A673 (cell line): ENCODE data around the gene KCMF1. TPM values are rescaled to one million over a fixed set of nuclear protein-coding genes. Genes with fewer than 3 reads are reported as not detected.

Experiments used
- BruUV-seq: library from RNA; stranded (reverse); fragments of 400-500 nt; replicated peaks from 2 replicates; lab custom pipeline; 2021; lab: Mats Ljungman, UMichigan
- CTCF ChIA-PET: fragments of 300-600 bp; sonication (Branson Sonifier 250); formaldehyde crosslinking; loops from one replicate; lab custom pipeline; 2022; ENCODE audit warnings: antibody characterized with exemption; lab: Charles Lee
- POLR2A ChIA-PET: fragments of 300-600 bp; sonication (Branson Sonifier 250); formaldehyde crosslinking; loops from one replicate; lab custom pipeline; 2022; ENCODE audit warnings: antibody characterized with exemption; ENCODE audit not compliant: low non-redundant PET; lab: Charles Lee
- DNase-seq: peaks from one replicate; pipeline ENCODE4 v3.0.0-alpha.2; 2015; ENCODE audit warnings: low spot score
- H3K27ac ChIP-seq: fragments of 200-600 bp; sonication (generic); 2 replicates; pipeline ENCODE4 v1.5.1; 2016; ENCODE audit warnings: mixed run types, low read depth, mild to moderate bottlenecking, mixed read lengths, antibody characterized with exemption, low read length; ENCODE audit not compliant: poor library complexity, severe bottlenecking
- H3K27me3 ChIP-seq: fragments of 200-600 bp; sonication (generic); replicated peaks from 2 replicates; pipeline ENCODE4 v1.6.1; 2017; ENCODE audit warnings: mixed run types, low read depth, mild to moderate bottlenecking, mixed read lengths, antibody characterized with exemption, low read length; ENCODE audit not compliant: insufficient read depth, poor library complexity
- H3K36me3 ChIP-seq: fragments of 200-600 bp; sonication (generic); 2 replicates; pipeline ENCODE4 v1.6.1; 2016; ENCODE audit warnings: mixed run types, mild to moderate bottlenecking, mixed read lengths, antibody characterized with exemption, low read length; ENCODE audit not compliant: insufficient read depth, poor library complexity, severe bottlenecking
- H3K4me1 ChIP-seq: fragments of 200-600 bp; sonication (generic); 2 replicates; pipeline ENCODE4 v1.6.1; 2017; ENCODE audit warnings: mixed run types, mild to moderate bottlenecking, mixed read lengths, antibody characterized with exemption, low read length; ENCODE audit not compliant: insufficient read depth, poor library complexity, severe bottlenecking
- H3K4me3 ChIP-seq: fragments of 200-600 bp; sonication (generic); 2 replicates; pipeline ENCODE4 v1.5.1; 2016; ENCODE audit warnings: low read depth, mixed run types, mild to moderate bottlenecking, mixed read lengths, low read length; ENCODE audit not compliant: poor library complexity, severe bottlenecking
- H3K9me3 ChIP-seq: fragments of 200-600 bp; sonication (generic); 2 replicates; pipeline ENCODE4 v1.6.1; 2016; ENCODE audit warnings: mixed run types, low read depth, mild to moderate bottlenecking, mixed read lengths, antibody characterized with exemption, low read length; ENCODE audit not compliant: poor library complexity, severe bottlenecking
- EZH2 ChIP-seq: fragments of 200-600 bp; sonication (generic); IDR thresholded peaks from 2 replicates; pipeline ENCODE4 v1.6.1; 2017; ENCODE audit warnings: borderline replicate concordance, low read depth, mild to moderate bottlenecking, mixed read lengths, antibody characterized with exemption, low read length; ENCODE audit not compliant: poor library complexity, severe bottlenecking
- intact Hi-C: fragments of 100-400 bp; cut with micrococcal nuclease; formaldehyde crosslinking; loops from one replicate; pipeline ENCODE4 v1.10.0; 2022; ENCODE audit not compliant: unreplicated experiment
- total RNA-seq: library from RNA; stranded (reverse); gene quantifications from 2 replicates; pipeline ENCODE4 v1.2.3, GENCODE V29; 2021
- TF ChIP-seq, protein P1 (sequence below): fragments of 300-800, 200-600 bp; sonication (generic); conservative IDR thresholded peaks from 2 replicates; pipeline ENCODE4 v1.5.1; 2017; ENCODE audit warnings: low read depth, mild to moderate bottlenecking, antibody characterized with exemption, low read length, moderate library complexity, mixed read lengths

The KCMF1 gene
- total RNA-seq, 1 experiment from 2014 or later, result 110 TPM

DNA sequence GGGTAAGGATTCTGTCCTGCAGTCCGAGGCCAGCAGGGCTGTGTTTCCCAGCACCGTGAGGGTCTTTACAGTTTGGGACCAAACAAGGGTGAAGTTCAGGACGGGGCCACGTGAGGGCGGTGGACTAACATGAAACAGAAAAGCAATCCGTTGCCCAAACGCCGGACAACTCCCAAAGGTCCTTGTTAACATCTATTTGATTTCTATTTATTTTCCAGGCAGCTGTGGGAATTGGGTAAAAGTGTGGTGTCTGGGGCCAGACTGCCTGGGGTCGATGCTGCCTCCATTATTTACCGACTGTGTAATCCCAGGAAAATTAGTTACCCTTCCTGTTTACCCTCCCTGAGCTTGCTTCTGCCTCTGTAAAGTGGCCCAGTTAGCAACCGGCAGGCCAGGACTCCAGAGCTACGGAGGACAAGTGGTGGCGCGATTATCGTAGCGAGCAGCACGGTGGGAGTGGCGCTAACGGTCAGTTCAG lies 96.0 kb downstream of the KCMF1 start:
- Histone ChIP-seq H3K27me3 (no peaks in the 10 kb centered on the region), H3K9me3 (no peaks in the 10 kb centered on the region), H3K36me3 (no peaks in the 10 kb centered on the region), H3K4me3 (peak overlapping the region; percentile 14), H3K4me1 (no peaks in the 10 kb centered on the region), H3K27ac (no peak overlapping the region)
- ChIA-PET CTCF (interaction anchor here (2.3 to 2.8 kb wide), 2 partner anchors 218 to 233 kb away, joined by 15 to 38 read pairs; no protein-coding TSS in a partner anchor), POLR2A (no interaction called here)
- peak; percentile 82 for DNase-seq
- intact Hi-C loops, result loop anchor here (1.0 to 10.0 kb wide), 3 partner anchors 218 to 488 kb away; no protein-coding TSS in a partner anchor
- no peak for TF ChIP-seq EZH2
- TF ChIP-seq, protein P1, sequence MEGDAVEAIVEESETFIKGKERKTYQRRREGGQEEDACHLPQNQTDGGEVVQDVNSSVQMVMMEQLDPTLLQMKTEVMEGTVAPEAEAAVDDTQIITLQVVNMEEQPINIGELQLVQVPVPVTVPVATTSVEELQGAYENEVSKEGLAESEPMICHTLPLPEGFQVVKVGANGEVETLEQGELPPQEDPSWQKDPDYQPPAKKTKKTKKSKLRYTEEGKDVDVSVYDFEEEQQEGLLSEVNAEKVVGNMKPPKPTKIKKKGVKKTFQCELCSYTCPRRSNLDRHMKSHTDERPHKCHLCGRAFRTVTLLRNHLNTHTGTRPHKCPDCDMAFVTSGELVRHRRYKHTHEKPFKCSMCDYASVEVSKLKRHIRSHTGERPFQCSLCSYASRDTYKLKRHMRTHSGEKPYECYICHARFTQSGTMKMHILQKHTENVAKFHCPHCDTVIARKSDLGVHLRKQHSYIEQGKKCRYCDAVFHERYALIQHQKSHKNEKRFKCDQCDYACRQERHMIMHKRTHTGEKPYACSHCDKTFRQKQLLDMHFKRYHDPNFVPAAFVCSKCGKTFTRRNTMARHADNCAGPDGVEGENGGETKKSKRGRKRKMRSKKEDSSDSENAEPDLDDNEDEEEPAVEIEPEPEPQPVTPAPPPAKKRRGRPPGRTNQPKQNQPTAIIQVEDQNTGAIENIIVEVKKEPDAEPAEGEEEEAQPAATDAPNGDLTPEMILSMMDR, result peak; percentile 79
- BruUV-seq, result no TSS peak

DNA sequence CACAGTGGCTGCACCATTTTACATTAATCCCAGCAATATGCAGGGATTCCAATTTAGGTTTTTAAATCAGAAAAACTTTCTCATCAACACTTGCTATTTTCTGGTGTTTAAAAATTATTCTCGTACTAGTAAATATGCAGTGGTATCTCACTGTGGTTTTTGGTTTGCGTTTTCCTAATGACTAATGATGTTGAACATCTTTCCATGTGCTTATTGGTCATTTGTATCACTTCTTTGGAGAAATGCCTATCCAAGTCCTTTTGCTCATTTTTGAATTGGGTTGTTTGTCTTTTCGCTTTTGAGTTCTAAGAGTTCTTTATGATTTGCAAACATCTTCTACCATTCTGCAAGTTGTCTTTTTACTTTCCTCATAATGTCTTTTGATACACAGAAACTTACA lies 100.1 kb downstream of the KCMF1 start:
- no TSS peak for BruUV-seq
- POLR2A ChIA-PET, result no interaction called here
- no peaks in the 10 kb centered on the region for H3K36me3 ChIP-seq
- H3K27ac ChIP-seq, result no peak overlapping the region
- intact Hi-C loops, result loop anchor here (5.0 kb wide), 1 partner anchor 61 kb away; the partner anchor contains the start of gene TCF7L1
- no peak for DNase-seq
- H3K4me3 ChIP-seq, result no peak overlapping the region
- TF ChIP-seq, protein P1, result no peak
- TF ChIP-seq EZH2, result no peak
- CTCF ChIA-PET, result no interaction called here
- no peaks in the 10 kb centered on the region for H3K9me3 ChIP-seq
- no peaks in the 10 kb centered on the region for H3K27me3 ChIP-seq
- no peaks in the 10 kb centered on the region for H3K4me1 ChIP-seq

DNA sequence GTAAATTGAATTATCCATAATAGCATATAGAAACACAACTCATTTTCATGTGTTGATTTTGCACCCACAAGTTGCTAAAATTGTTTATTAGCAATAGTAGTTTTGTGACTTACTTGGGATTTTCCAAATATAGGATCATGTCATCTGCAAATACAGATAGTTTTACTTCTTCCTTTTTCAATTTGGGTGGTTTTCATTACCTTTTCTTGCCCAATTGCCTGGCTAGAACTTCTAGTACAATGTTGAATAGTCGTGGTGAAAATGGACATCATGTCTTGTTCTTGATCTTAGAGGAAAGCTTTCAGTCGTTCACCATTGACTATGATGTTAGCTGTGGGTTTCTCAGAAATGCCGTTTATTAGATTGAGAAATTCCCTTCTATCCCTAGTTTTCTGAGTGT lies 102.1 kb downstream of the KCMF1 start:
- Histone ChIP-seq H3K27ac (no peak overlapping the region), H3K9me3 (no peaks in the 10 kb centered on the region), H3K27me3 (no peaks in the 10 kb centered on the region), H3K36me3 (no peaks in the 10 kb centered on the region), H3K4me1 (no peaks in the 10 kb centered on the region), H3K4me3 (no peak overlapping the region)
- CTCF ChIA-PET, result no interaction called here
- DNase-seq, result no peak
- BruUV-seq, result no TSS peak
- intact Hi-C loops, result loop anchor here (5.0 kb wide), 1 partner anchor 59 kb away; the partner anchor contains the start of gene TCF7L1
- POLR2A ChIA-PET, result interaction anchor here (0.7 kb wide), 1 partner anchor 153 kb away, joined by 6 read pairs; no protein-coding TSS in a partner anchor
- TF ChIP-seq, protein P1, result no peak
- no peak for TF ChIP-seq EZH2
